ENCODE data around the gene LTBP1.

DNA sequence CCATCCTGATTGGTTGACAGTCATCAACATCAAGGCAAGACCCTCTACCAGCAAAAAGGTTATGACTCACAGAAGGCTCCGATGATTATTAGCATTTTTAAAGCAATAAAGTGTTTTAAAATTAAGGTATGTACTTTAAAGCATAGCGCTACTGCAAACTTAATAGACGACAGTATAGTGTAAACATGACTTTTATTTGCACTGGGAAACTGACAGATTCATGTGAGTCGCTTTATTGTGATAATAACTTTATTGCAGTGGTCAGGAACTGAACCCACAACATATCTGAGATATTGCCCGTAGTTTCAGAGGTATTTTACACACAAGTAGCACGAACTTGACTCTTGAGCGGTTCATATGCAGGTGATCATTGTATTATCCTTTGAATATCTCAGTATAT is 249.1 kb downstream of the LTBP1 start:
- TF ChIP-seq, protein P1, sequence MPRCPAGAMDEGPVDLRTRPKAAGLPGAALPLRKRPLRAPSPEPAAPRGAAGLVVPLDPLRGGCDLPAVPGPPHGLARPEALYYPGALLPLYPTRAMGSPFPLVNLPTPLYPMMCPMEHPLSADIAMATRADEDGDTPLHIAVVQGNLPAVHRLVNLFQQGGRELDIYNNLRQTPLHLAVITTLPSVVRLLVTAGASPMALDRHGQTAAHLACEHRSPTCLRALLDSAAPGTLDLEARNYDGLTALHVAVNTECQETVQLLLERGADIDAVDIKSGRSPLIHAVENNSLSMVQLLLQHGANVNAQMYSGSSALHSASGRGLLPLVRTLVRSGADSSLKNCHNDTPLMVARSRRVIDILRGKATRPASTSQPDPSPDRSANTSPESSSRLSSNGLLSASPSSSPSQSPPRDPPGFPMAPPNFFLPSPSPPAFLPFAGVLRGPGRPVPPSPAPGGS (IDR thresholded peaks at IDR 0.05; ENCODE audit: borderline replicate concordance, insufficient read depth, low read depth, low read length, poor library complexity, severe bottlenecking) = no peak
- TF ChIP-seq, protein P2, sequence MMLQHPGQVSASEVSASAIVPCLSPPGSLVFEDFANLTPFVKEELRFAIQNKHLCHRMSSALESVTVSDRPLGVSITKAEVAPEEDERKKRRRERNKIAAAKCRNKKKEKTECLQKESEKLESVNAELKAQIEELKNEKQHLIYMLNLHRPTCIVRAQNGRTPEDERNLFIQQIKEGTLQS (IDR thresholded peaks at IDR 0.05; ENCODE audit: borderline replicate concordance, extremely low read depth, low read depth, low read length) = no peak
- TF ChIP-seq, protein P3, sequence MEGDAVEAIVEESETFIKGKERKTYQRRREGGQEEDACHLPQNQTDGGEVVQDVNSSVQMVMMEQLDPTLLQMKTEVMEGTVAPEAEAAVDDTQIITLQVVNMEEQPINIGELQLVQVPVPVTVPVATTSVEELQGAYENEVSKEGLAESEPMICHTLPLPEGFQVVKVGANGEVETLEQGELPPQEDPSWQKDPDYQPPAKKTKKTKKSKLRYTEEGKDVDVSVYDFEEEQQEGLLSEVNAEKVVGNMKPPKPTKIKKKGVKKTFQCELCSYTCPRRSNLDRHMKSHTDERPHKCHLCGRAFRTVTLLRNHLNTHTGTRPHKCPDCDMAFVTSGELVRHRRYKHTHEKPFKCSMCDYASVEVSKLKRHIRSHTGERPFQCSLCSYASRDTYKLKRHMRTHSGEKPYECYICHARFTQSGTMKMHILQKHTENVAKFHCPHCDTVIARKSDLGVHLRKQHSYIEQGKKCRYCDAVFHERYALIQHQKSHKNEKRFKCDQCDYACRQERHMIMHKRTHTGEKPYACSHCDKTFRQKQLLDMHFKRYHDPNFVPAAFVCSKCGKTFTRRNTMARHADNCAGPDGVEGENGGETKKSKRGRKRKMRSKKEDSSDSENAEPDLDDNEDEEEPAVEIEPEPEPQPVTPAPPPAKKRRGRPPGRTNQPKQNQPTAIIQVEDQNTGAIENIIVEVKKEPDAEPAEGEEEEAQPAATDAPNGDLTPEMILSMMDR (IDR thresholded peaks at IDR 0.05 in 2 of 3, conservative IDR thresholded peaks at IDR 0.05 in 1 of 3; ENCODE audit: control insufficient read depth in 2 of 3, extremely low read depth in 1 of 3, insufficient read depth in 1 of 3, low read depth in 3 of 3, low read length in 3 of 3) = no peak
- TF ChIP-seq MTA3 (IDR thresholded peaks at IDR 0.05; ENCODE audit: borderline replicate concordance, low read length) (no peak), SMC3 (IDR thresholded peaks at IDR 0.05; ENCODE audit: borderline replicate concordance, low read length) (no peak)
- TF ChIP-seq, protein P4, sequence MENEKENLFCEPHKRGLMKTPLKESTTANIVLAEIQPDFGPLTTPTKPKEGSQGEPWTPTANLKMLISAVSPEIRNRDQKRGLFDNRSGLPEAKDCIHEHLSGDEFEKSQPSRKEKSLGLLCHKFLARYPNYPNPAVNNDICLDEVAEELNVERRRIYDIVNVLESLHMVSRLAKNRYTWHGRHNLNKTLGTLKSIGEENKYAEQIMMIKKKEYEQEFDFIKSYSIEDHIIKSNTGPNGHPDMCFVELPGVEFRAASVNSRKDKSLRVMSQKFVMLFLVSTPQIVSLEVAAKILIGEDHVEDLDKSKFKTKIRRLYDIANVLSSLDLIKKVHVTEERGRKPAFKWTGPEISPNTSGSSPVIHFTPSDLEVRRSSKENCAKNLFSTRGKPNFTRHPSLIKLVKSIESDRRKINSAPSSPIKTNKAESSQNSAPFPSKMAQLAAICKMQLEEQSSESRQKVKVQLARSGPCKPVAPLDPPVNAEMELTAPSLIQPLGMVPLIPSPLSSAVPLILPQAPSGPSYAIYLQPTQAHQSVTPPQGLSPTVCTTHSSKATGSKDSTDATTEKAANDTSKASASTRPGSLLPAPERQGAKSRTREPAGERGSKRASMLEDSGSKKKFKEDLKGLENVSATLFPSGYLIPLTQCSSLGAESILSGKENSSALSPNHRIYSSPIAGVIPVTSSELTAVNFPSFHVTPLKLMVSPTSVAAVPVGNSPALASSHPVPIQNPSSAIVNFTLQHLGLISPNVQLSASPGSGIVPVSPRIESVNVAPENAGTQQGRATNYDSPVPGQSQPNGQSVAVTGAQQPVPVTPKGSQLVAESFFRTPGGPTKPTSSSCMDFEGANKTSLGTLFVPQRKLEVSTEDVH (IDR thresholded peaks at IDR 0.05; ENCODE audit: low read depth, partially characterized antibody) = no peak
- TF ChIP-seq, protein P5, sequence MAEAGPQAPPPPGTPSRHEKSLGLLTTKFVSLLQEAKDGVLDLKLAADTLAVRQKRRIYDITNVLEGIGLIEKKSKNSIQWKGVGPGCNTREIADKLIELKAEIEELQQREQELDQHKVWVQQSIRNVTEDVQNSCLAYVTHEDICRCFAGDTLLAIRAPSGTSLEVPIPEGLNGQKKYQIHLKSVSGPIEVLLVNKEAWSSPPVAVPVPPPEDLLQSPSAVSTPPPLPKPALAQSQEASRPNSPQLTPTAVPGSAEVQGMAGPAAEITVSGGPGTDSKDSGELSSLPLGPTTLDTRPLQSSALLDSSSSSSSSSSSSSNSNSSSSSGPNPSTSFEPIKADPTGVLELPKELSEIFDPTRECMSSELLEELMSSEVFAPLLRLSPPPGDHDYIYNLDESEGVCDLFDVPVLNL (IDR thresholded peaks at IDR 0.05; ENCODE audit: low read depth, low read length) = no peak

Measured in GM12878 (cell line).